ENCODE data around the gene SLAIN2.
"Not testable (repeated sequence)": the region's sequence is repeated elsewhere in the genome, so short reads cannot be mapped to it uniquely, and the experiment has no call there.

Gene SLAIN2

DNA sequence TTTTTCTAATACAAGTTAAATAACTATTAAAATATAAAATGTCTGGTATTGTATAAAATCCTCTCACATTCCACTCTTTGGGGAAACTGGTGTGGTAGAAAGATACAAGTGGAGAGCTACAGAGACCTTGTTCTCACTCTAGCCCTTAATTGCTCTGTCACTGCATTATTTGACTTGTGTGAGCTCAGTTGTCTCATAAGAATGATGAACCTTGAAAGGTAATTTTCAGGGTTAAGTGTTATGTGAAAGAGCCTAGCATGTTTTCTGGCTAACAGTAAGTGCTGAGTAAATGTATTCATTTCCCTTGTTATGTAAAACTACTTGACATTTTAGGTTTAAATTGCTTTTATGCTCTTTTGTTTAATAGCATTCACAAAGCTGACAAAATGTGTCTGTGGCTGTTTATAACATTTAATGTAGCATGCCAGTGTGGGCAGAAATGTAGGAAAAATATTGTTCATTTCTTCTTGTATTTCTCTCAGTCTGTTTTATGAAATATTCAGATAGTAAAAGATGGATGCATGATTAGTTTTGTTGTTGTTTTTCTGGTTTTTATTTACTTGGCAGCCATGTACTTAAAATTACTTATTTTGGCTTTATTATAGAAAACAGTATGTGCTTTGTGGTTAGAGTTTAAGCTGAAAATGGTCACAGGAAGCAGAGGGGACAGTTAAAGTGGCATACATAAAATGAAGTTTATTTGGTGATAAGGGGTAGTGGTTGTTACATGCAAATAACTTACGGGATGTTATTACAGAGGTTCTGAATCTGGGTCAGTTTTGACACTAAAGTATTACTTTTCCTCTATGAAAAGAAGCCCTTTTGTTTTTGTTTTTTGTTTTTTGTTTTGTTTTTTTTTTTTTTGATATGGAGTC, 29.2 kb downstream of the SLAIN2 start:
- no peak for DNase-seq (ENCODE audit: low read depth)

DNA sequence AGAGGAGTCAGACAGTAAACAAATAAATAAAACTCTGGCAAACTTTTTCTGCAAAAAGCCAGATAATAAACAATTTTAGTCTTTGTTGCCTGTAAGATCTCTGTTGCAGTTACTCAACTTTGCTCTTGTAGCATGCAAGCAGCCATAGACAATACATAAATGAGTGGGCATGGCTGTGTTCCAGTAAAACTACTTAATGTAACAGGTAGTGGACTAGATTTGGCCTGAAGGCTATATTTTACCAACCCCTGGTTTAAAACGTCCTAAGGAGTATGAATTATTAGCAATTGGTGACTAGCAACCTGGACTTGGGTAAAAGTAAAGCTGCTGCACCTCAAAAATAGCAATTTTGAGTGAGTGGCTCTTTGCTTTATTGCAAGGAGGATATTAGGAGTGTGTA, 30.9 kb downstream of the SLAIN2 start:
- DNase-seq (ENCODE audit: low read depth): no peak

- DNase-seq (ENCODE audit: low read depth): no peak
Observed at GRCh38 chr4:48375651-48376304, 34.4 kb downstream of the SLAIN2 start.

GRCh38 chr4:48379587-48380180, 38.4 kb downstream of the SLAIN2 start:
- no peak for DNase-seq (ENCODE audit: low read depth)

DNA sequence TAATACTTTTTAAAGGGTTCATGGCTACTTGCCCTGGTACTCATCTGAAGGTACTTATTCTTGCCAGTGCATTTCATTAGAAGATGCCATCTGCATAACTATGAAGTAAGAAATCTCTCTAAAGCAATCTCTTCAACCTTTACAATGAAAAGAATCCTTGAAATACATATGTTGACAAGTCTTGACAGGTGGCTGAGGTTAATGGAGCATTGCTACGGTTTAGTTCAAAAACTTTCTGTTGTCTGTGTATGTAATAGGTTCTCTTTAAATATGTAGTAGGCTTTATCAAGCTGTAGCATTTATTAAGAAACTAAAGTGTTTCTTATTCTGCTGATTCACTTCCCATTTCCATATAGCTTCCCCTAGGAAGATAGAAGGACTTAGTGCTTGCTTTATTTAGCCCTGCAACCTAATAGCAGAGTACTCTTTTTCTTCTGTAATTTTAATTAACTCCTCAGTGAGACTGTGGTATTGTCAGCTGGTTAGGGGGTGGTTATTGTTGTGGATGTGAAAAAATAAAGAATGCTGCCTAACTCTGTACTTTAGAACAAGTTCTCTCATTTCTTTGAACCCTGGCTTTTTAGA, 39.3 kb downstream of the SLAIN2 start:
- DNase-seq (ENCODE audit: low read depth): no peak

GRCh38 chr4:48388525-48389154, 47.3 kb downstream of the SLAIN2 start:
- no peak for DNase-seq (ENCODE audit: low read depth)

DNA sequence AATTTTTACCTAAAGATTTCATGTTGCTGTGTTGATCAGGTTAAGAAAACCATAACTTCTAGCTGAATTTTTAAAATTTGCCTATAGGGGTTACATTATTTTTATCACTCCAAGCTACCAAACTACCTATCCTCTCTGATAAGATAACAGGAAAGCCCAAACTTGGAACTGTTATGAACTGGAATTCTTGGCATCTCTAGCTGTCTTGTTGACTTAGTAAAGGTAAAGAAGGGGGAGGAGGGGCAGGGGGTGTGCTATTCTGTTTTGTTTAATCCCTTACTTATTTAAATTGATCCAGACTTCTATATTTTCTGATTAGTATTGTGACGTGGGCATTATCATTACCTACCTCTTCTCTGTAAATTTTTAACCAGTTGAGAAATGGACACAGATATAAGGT, 54.7 kb downstream of the SLAIN2 start:
- no peak for DNase-seq (ENCODE audit: low read depth)

DNA sequence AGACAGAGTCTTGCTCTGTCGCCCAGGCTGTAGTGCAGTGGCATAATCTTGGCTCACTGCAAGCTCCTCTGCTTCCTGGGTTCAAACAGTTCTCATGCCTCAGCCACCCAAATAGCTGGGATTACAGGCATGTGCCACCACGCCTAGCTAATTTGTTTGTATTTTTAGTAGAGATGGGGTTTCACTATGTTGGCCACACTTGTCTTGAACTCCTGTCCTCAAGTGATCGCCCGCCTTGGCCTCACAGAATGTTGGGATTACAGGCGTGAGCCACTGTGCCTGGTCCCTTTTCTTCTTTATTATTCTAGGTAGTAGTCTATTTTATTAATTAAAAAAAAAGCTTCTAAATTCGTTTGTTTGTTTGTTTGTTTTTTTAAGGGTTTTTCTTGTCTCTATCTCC, 59.1 kb downstream of the SLAIN2 start:
- DNase-seq (ENCODE audit: low read depth): no peak

- no peak for DNase-seq (ENCODE audit: low read depth)
Observed at GRCh38 chr4:48403358-48403757, 62.0 kb downstream of the SLAIN2 start.

DNA sequence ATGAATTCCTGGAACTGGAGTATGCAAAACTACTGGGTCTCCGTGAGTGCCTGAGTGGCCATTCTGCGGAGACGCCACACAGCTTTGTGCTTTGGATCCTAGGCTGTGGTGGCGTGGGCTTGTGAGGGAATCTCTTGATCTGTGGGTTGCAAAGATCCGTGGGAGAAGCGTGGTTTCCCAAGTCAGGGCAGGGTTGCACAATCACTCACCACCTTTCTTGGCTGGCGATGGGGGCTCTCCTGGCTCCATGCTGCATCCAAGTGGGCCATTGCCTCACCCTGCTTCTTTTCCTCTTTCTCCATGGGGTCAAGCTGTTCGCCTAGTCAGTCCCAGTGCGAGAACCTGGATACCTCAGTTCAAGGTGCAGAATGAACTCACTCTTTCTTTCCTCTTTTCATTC, 62.5 kb downstream of the SLAIN2 start:
- no peak for DNase-seq (ENCODE audit: low read depth)

DNA sequence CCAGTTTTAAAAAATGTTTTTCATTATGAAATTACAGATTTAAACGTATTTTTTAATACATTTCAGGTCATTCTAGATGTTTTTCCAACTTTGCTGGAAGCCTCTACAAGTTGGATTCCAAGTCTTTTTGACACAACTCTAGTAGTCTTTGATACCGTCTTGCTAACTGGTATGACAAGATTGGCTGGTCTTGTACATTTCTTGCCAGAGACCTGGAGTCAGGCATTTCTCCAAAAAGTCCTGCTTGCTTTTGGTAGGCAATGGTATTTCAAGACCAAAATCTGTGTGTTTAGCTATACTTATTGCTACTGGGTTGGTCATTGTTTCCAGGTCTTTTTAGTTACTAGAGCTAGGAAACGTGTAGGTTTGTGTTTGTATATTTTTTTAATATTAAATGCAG, 64.6 kb downstream of the SLAIN2 start:
- no peak for DNase-seq (ENCODE audit: low read depth)

- DNase-seq (ENCODE audit: low read depth): no peak
Observed at GRCh38 chr4:48409203-48409602, 67.9 kb downstream of the SLAIN2 start.

DNA sequence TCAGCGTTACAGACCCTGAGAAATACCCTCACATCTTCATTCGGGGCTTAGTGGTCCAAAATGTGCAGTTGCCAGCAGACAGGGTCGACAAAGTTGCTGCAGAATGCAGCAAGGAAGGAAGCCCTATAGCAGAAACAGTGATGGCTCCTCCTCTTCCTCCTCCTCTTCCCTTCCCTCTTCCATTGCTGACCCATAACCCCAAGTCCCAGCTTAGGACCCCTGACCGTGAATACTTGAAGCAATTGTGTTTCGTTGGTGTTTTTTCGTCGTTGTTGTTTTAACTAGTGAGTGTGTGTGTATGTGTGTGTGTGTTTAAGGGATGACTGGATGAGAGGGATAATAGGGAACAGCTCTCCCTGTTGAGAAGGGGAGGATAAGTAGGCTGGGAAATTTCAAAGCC, 69.5 kb downstream of the SLAIN2 start:
- no peak for DNase-seq (ENCODE audit: low read depth)

DNA sequence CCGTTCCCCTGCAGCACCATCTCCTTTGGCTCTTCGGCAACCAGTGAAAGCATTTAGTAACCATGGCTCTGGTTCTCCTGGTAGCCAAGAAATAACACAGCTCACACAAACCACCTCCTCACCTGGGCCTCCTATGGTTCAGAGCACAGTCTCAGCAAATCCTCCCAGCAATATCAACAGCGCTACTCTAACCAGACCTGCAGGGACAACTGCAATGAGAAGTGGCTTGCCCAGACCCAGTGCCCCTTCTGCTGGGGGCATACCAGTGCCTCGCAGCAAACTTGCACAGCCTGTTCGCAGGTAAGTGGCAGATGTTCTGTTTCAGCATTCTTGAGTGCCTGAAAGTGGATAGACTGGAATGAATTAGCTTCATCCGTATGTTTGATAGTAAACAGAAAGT, 78.8 kb downstream of the SLAIN2 start:
- no peak for DNase-seq (ENCODE audit: low read depth)

DNA sequence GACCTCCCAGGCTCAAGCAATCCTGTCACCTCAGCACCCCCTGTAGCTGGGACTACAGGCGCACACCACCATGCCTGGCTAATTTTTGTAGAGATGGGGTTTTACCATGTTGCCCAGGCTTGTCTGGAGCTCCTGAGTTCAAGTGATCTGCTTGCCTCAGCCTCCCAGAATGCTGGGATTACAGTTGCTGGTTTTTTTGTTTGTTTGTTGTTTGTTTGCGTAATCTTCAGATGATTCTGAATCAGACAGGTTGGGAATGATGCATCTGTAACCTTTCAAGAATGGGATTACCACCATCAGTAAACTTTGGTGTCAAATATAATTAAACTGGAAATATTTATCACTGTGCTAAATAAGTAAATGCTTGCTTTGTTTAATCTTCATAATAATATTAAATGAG, 79.8 kb downstream of the SLAIN2 start:
- DNase-seq (ENCODE audit: low read depth): no peak

GRCh38 chr4:48428926-48429325, 87.6 kb downstream of the SLAIN2 start:
- no peak for DNase-seq (ENCODE audit: low read depth)

GRCh38 chr4:48429709-48430474, 88.6 kb downstream of the SLAIN2 start:
- no peak for DNase-seq (ENCODE audit: low read depth)

DNA sequence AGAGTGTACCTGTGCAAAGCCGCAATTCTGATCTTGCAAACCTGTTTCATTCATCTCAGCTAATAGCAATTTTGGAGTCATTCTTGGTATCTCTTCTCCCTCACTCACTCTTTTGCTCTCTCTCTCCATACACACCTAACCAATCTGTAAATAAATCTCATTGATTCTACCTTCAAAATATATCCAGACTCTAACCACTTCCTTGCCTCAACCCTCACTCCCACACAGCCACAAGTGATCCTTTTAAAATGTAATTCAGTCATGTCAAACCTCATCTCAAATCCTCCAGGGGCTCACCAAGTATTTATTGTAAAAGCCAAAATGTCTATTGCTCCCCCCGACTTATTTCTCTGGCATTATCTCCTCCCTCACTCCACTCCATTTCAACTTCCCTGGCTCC, 90.1 kb downstream of the SLAIN2 start:
- DNase-seq (ENCODE audit: low read depth): no peak

DNA sequence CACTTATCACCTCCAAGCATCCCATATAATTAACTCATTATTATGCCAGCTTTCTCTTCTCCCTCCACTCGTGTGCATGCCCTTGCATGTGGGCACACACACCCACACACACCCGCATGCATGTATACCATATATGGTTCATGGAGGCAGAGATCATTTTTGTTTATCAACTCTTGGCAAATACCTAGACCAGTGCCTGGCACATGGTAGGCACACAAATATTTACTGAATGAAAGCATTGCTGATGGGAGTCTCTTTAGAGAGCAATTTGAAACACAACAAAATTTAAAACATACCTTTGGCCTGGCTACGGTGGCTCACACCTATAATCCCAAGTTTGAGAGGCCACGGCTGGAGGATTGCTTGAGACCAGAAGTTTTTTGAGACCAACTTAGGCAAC, 90.7 kb downstream of the SLAIN2 start:
- DNase-seq (ENCODE audit: low read depth): no peak

DNA sequence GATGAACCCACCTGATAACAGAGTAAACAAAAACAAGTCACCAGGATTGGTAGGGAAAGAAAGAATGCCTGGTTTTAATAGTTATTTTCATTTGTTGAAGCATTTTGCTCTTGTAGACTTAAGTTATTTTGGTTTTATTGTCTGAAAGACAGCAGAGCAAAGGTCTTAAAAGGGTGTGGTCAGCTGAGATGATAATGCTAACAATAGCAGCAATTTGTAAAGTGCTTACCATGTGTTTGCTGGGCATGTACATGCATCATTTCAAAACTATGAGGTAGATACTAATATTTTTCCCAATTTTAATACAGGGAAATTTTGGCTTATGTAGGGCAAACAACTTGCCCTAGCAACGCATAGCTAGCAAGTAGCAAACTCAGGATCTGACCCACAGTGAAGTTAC, 95.0 kb downstream of the SLAIN2 start:
- DNase-seq (ENCODE audit: low read depth): no peak

- no peak for DNase-seq (ENCODE audit: low read depth)
Observed at GRCh38 chr4:48439988-48440387, 98.7 kb downstream of the SLAIN2 start.

- DNase-seq (ENCODE audit: low read depth): not testable (repeated sequence)
Observed at GRCh38 chr4:48440914-48441313, 99.6 kb downstream of the SLAIN2 start.

Measured in stimulated activated CD8-positive, alpha-beta memory T cell treated with anti-CD3 and anti-CD28 coated beads, Interleukin-4, amount 100 ng/mL, for 24 hours (primary cell).